Progenitor cell of endocrine pancreas (in vitro differentiated cells): ENCODE results near the gene GID8. TPM values are rescaled to one million over a fixed set of nuclear protein-coding genes. Genes with fewer than 3 reads are reported as not detected.

Experiments used
- DNase-seq: peaks from one replicate; pipeline ENCODE4 v3.0.0; 2021; ENCODE audit warnings: low spot score; ENCODE audit not compliant: unreplicated experiment
- H3K27ac Mint-ChIP-seq: 2 replicates; pipeline ENCODE4 v1.8.0; 2021; ENCODE audit warnings: mild to moderate bottlenecking, moderate library complexity, mixed read lengths
- H3K27me3 Mint-ChIP-seq: 2 replicates; pipeline ENCODE4 v1.8.0; 2021; ENCODE audit warnings: mixed read lengths
- H3K36me3 Mint-ChIP-seq: 2 replicates; pipeline ENCODE4 v1.8.0; 2022; ENCODE audit warnings: mixed read lengths; ENCODE audit not compliant: insufficient read depth
- H3K4me1 Mint-ChIP-seq: 2 replicates; pipeline ENCODE4 v1.8.0; 2021; ENCODE audit warnings: low read depth, mixed read lengths
- H3K4me3 Mint-ChIP-seq: 2 replicates; pipeline ENCODE4 v1.8.0; 2021; ENCODE audit warnings: low read depth, mild to moderate bottlenecking, moderate library complexity, mixed read lengths
- H3K9me3 Mint-ChIP-seq: 2 replicates; pipeline ENCODE4 v1.8.0; 2021; ENCODE audit warnings: low read depth, mixed read lengths
- total RNA-seq: library from RNA; stranded (reverse); gene quantifications from 2 replicates; pipeline ENCODE4 v1.2.1, GENCODE V29; 2021
- TF ChIP-seq, protein P1 (sequence below): fragments of 200-600 bp; sonication (generic); IDR thresholded peaks from one replicate; pipeline ENCODE4 v1.5.0; 2021; ENCODE audit warnings: antibody characterized with exemption, mild to moderate bottlenecking; ENCODE audit not compliant: unreplicated experiment

Gene GID8
- total RNA-seq, 1 donor from 2014 or later = 66.7 TPM

DNA sequence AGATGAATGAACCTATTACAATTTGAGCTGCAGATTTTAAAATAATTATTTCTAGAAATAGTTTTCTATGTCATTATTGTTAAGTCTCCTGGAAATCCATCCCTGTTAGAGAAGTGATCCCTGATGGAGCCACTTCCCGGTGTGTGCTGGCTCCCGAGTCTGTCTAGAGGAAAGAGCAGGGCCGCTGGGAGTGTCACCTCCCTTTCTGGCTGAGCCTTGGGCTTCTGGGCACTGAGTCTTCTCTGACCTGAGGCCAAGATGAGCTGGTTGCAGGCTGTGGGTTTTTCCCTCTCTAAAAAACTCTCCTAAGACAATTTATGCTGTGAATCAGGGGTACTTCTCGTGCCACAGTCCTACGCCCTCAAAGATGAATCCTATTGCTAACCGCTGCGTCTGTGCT, 47.5 kb upstream of the GID8 start:
- H3K4me1 Mint-ChIP-seq = no peaks in the 10 kb centered on the region
- no peak overlapping the region for H3K27ac Mint-ChIP-seq
- no peaks in the 10 kb centered on the region for H3K9me3 Mint-ChIP-seq
- peaks cover 35% of the 10 kb centered on the region for H3K36me3 Mint-ChIP-seq
- TF ChIP-seq, protein P1, sequence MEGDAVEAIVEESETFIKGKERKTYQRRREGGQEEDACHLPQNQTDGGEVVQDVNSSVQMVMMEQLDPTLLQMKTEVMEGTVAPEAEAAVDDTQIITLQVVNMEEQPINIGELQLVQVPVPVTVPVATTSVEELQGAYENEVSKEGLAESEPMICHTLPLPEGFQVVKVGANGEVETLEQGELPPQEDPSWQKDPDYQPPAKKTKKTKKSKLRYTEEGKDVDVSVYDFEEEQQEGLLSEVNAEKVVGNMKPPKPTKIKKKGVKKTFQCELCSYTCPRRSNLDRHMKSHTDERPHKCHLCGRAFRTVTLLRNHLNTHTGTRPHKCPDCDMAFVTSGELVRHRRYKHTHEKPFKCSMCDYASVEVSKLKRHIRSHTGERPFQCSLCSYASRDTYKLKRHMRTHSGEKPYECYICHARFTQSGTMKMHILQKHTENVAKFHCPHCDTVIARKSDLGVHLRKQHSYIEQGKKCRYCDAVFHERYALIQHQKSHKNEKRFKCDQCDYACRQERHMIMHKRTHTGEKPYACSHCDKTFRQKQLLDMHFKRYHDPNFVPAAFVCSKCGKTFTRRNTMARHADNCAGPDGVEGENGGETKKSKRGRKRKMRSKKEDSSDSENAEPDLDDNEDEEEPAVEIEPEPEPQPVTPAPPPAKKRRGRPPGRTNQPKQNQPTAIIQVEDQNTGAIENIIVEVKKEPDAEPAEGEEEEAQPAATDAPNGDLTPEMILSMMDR = no peak
- no peaks in the 10 kb centered on the region for H3K27me3 Mint-ChIP-seq
- H3K4me3 Mint-ChIP-seq = no peak overlapping the region
- DNase-seq = no peak

DNA sequence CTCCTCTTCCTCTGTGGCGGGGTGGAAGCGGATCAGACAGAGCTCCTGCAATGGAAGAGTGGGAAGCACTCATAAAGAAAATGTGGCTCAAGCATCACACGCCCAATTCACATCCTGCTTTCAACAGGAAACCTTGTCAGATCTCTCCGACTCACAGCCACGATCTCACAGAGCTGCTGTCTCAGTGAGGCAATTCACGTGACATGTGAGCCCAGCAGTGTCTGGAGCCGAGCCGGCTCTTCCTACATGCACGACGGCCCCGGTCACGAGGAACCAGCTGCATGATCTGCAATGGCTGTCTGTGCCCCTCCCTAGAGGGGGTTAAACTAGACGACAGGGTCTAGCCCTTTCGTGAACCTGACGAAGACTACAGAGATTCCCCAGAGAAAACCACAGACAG, 46.8 kb upstream of the GID8 start:
- Mint-ChIP-seq H3K4me3 (no peak overlapping the region), H3K27ac (no peak overlapping the region), H3K4me1 (peaks cover 2% of the 10 kb centered on the region), H3K27me3 (no peaks in the 10 kb centered on the region), H3K36me3 (peaks cover 37% of the 10 kb centered on the region), H3K9me3 (no peaks in the 10 kb centered on the region)
- TF ChIP-seq, protein P1 = no peak
- DNase-seq = no peak

DNA sequence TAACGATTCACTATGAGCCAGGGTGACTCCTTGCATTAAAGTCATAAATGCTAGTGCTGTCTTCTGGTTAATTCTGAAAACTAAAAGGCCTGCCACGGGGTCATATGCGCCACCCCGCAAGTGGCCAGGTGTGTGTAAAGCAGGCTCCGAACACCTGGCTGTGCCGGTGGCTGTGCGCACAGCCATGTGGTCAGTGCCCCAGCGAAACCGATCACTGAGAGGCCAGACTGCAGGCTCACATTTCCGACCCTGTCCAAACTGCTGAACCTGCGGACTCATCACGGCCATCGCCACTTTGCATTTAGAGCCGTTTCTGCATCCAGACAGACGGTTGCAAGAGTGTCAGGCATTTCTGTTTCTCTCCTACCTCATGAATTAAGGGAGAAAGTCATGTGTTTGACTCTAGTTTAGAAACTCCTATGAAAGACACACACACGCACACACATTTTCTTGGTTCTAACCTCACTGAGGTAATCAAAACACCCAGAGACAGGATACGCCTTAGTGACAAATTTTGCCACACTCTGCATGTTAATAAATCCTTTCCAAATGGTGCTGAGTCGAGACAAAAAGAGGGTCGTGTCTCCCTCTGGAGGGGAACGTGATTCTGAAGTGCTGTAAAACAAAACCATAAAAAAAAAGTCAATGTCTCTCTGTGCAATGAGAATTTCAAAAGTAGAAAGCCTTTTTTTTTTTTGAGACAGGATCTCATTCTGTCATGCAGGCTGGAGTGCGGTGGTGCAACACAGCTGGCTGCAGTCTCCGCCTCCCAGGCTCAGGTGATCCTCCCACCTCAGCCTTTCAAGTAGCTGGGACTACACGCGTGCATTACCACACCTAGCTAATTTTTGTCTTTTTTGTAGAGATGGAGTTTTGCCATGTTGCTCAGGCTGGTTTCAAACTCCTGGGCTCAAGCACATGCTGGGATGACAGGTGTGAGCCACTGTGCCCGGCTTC, 45.3 kb upstream of the GID8 start:
- Mint-ChIP-seq H3K4me3 (no peak overlapping the region), H3K36me3 (peaks cover 34% of the 10 kb centered on the region), H3K27me3 (no peaks in the 10 kb centered on the region), H3K9me3 (no peaks in the 10 kb centered on the region), H3K27ac (no peak overlapping the region), H3K4me1 (peaks cover 2% of the 10 kb centered on the region)
- TF ChIP-seq, protein P1 = no peak
- DNase-seq = no peak

DNA sequence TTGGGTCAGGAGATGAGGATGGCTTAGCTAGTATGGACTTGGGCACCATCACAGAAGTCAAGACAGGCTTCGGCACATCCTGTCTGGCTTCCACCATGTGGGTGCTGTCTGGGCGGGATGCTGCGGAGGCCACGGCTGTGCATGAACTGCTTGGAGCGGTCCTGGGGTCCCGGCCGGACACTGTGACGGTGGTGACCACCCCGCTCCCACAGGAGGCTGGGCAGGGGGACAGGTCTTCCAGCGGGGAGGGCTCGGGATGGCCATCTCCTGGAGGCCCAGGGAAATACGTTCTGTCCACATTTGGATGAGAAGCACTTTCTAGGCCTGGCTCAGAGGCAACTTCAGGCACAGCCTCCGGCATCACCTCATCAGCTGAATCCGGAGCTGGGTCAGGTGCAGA, 44.2 kb upstream of the GID8 start:
- Mint-ChIP-seq H3K27ac (no peak overlapping the region), H3K4me1 (peaks cover 2% of the 10 kb centered on the region), H3K36me3 (peaks cover 30% of the 10 kb centered on the region), H3K27me3 (no peaks in the 10 kb centered on the region), H3K4me3 (no peak overlapping the region), H3K9me3 (no peaks in the 10 kb centered on the region)
- DNase-seq = no peak
- TF ChIP-seq, protein P1 = no peak

DNA sequence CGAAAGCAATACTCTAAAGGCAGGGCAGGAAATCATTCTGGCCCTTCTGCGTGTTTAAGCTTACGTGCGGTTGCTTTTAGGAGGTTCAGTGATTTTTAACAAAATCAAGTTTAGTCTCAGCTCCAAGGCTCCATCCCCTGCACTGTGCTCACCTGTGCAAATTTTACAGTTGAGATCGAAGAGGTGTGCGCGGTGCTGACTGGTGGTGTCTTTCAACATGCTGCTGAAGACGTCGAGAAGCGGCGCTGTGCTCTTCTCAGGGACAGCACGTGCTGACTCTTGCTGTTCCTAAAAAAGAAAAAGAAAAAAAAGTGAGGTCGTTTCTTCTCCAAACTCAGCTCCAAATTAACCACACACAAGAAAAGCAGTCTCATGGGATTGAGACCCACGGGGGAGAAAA, 43.7 kb upstream of the GID8 start:
- H3K27ac Mint-ChIP-seq = no peak overlapping the region
- H3K4me1 Mint-ChIP-seq = peaks cover 3% of the 10 kb centered on the region
- no peaks in the 10 kb centered on the region for H3K9me3 Mint-ChIP-seq
- no peak for DNase-seq
- H3K36me3 Mint-ChIP-seq = peaks cover 30% of the 10 kb centered on the region
- TF ChIP-seq, protein P1 = no peak
- H3K4me3 Mint-ChIP-seq = no peak overlapping the region
- H3K27me3 Mint-ChIP-seq = no peaks in the 10 kb centered on the region
